ENCODE data around the gene CAPN5. TPM values are rescaled to one million over a fixed set of nuclear protein-coding genes. Genes with fewer than 3 reads are reported as not detected.
A peak's percentile ranks its signal among the peaks of the same experiment; 100 is the strongest.

Gene CAPN5
- total RNA-seq, 1 experiment from 2014 or later = 17.3 TPM

DNA sequence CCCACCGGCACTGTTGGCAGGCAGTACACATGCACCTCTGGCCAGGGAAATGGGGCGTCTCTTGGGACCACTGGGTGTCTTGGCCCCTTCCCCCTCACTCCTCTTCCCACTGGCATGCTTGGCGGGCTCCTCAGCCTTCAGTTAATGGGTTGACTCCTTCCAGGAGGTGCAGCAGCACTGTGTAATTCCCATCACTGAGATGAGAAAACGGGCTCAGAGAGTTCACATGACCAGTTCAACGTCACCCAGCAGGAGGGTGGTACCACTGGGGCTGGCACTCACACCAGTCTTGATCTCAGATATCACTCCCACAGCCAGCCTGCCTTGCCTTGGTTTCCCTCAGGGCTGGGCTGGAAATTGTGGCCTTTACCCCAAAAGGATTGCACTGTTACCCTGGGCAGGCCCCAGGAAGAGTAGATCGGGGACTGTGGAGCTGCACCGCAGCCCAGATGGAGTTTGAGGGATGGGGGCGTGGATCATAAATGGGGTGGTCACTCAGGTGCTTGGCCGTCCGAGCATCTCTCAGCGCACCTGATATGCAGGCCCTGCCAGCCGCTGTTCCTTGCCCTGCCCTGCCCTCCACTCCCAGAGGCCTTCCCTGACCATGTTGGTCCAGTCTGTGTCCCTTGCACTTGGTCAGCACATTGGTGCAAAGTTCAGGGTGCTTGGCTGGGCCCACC is 16.9 kb downstream of the CAPN5 start:
- intact Hi-C loops (cut with micrococcal nuclease; ENCODE audit: unreplicated experiment) = no loop called here
- Histone ChIP-seq H3K27me3 (ENCODE audit: control insufficient read depth, insufficient read depth, low read length) (no peaks in the 10 kb centered on the region), H3K9me3 (ENCODE audit: control insufficient read depth, insufficient read depth, low read depth, low read length) (no peaks in the 10 kb centered on the region), H3K4me3 (ENCODE audit: low read depth in 2 of 2, low read length in 2 of 2) (no peak overlapping the region), H3K4me1 (ENCODE audit: control insufficient read depth, insufficient read depth, low read length) (no peaks in the 10 kb centered on the region), H3K36me3 (ENCODE audit: control insufficient read depth, insufficient read depth, low read length) (no peaks in the 10 kb centered on the region), H3K27ac (ENCODE audit: low read length) (no peak overlapping the region)
- no peak for ATAC-seq
- CTCF ChIA-PET = no interaction called here
- POLR2A ChIA-PET = no interaction called here
- DNase-seq (ENCODE audit: low read depth, low spot score) = no peak
- BruUV-seq (replicated peaks) = no TSS peak
- in situ Hi-C loops (cut with HindIII; ENCODE audit: low pct_unique_long_range_greater_than_20kb, low sequenced_read_pairs) = no loop called here
- TF ChIP-seq, protein P1, sequence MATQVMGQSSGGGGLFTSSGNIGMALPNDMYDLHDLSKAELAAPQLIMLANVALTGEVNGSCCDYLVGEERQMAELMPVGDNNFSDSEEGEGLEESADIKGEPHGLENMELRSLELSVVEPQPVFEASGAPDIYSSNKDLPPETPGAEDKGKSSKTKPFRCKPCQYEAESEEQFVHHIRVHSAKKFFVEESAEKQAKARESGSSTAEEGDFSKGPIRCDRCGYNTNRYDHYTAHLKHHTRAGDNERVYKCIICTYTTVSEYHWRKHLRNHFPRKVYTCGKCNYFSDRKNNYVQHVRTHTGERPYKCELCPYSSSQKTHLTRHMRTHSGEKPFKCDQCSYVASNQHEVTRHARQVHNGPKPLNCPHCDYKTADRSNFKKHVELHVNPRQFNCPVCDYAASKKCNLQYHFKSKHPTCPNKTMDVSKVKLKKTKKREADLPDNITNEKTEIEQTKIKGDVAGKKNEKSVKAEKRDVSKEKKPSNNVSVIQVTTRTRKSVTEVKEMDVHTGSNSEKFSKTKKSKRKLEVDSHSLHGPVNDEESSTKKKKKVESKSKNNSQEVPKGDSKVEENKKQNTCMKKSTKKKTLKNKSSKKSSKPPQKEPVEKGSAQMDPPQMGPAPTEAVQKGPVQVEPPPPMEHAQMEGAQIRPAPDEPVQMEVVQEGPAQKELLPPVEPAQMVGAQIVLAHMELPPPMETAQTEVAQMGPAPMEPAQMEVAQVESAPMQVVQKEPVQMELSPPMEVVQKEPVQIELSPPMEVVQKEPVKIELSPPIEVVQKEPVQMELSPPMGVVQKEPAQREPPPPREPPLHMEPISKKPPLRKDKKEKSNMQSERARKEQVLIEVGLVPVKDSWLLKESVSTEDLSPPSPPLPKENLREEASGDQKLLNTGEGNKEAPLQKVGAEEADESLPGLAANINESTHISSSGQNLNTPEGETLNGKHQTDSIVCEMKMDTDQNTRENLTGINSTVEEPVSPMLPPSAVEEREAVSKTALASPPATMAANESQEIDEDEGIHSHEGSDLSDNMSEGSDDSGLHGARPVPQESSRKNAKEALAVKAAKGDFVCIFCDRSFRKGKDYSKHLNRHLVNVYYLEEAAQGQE (IDR thresholded peaks at IDR 0.05; ENCODE audit: insufficient read depth in 1 of 2, low read depth in 2 of 2, low read length in 1 of 2) = no peak
- no peak for TF ChIP-seq TCF7L2 (IDR thresholded peaks at IDR 0.05; ENCODE audit: low read depth, low read length)
- TF ChIP-seq, protein P2, sequence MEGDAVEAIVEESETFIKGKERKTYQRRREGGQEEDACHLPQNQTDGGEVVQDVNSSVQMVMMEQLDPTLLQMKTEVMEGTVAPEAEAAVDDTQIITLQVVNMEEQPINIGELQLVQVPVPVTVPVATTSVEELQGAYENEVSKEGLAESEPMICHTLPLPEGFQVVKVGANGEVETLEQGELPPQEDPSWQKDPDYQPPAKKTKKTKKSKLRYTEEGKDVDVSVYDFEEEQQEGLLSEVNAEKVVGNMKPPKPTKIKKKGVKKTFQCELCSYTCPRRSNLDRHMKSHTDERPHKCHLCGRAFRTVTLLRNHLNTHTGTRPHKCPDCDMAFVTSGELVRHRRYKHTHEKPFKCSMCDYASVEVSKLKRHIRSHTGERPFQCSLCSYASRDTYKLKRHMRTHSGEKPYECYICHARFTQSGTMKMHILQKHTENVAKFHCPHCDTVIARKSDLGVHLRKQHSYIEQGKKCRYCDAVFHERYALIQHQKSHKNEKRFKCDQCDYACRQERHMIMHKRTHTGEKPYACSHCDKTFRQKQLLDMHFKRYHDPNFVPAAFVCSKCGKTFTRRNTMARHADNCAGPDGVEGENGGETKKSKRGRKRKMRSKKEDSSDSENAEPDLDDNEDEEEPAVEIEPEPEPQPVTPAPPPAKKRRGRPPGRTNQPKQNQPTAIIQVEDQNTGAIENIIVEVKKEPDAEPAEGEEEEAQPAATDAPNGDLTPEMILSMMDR (IDR thresholded peaks at IDR 0.05) = no peak
- TF ChIP-seq POLR2AphosphoS5 (IDR thresholded peaks at IDR 0.05; ENCODE audit: low read depth, low read length) = no peak
- TF ChIP-seq SIN3A (IDR thresholded peaks at IDR 0.05; ENCODE audit: borderline replicate concordance, insufficient read depth, low read depth, low read length) = no peak

DNA sequence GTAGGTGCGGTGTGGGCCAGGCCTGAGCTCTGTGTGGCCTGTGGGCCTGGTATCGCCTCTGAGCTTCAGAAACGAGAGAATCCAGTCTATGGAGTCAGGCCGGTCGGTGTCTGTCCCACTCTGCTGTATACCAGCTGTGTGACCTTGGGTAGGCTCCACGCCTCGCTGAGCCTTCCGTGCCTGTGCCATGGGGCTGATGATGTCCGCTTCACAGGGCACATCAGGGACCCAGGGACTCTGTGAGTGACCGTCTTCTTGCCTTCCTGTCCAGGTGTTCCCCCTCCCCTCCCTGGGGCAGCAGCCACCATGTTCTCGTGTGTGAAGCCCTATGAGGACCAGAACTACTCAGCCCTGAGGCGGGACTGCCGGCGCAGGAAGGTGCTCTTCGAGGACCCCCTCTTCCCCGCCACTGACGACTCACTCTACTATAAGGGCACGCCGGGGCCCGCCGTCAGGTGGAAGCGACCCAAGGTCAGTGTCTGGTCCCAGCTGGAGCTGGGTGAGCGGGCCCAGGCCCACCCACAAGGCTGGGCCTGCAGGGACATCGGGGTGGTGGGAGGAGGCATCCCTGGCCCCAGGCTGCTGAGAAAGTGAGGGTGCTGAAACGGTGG is 17.9 kb downstream of the CAPN5 start:
- Histone ChIP-seq H3K27me3 (ENCODE audit: control insufficient read depth, insufficient read depth, low read length) (no peaks in the 10 kb centered on the region), H3K4me1 (ENCODE audit: control insufficient read depth, insufficient read depth, low read length) (peaks cover 7% of the 10 kb centered on the region; the same call in 1 of the 2 replicates), H3K36me3 (ENCODE audit: control insufficient read depth, insufficient read depth, low read length) (no peaks in the 10 kb centered on the region), H3K4me3 (ENCODE audit: low read depth in 2 of 2, low read length in 2 of 2) (no peak overlapping the region), H3K27ac (ENCODE audit: low read length) (no peak overlapping the region), H3K9me3 (ENCODE audit: control insufficient read depth, insufficient read depth, low read depth, low read length) (no peaks in the 10 kb centered on the region)
- ChIA-PET POLR2A (no interaction called here), CTCF (no interaction called here)
- BruUV-seq (replicated peaks) = no TSS peak
- no peak for TF ChIP-seq POLR2AphosphoS5 (IDR thresholded peaks at IDR 0.05; ENCODE audit: low read depth, low read length)
- TF ChIP-seq, protein P2 (IDR thresholded peaks at IDR 0.05) = no peak
- TF ChIP-seq, protein P1 (IDR thresholded peaks at IDR 0.05; ENCODE audit: insufficient read depth in 1 of 2, low read depth in 2 of 2, low read length in 1 of 2) = no peak
- TF ChIP-seq TCF7L2 (IDR thresholded peaks at IDR 0.05; ENCODE audit: low read depth, low read length) = no peak
- no peak for TF ChIP-seq SIN3A (IDR thresholded peaks at IDR 0.05; ENCODE audit: borderline replicate concordance, insufficient read depth, low read depth, low read length)
- ATAC-seq (peak; percentile 6; the same call in 1 of the 2 replicates), DNase-seq (ENCODE audit: low read depth, low spot score) (no peak)
- in situ Hi-C loops (cut with HindIII; ENCODE audit: low pct_unique_long_range_greater_than_20kb, low sequenced_read_pairs) (no loop called here), intact Hi-C loops (cut with micrococcal nuclease; ENCODE audit: unreplicated experiment) (no loop called here)
